ENCODE measurements around the gene TDRD1.

Gene TDRD1

GRCh38 chr10:114183563-114183962 lies 4.4 kb downstream of the TDRD1 start:
- no peak overlapping the region for H3K27ac ChIP-seq (ENCODE audit: insufficient read depth in 1 of 2, low read depth in 1 of 2, low read length in 2 of 2, poor library complexity in 1 of 2, severe bottlenecking in 2 of 2)
- no peaks in the 10 kb centered on the region for H3K9me3 ChIP-seq (ENCODE audit: control extremely low read depth in 1 of 5, control insufficient read depth in 4 of 5, insufficient read depth in 2 of 5, low read depth in 1 of 5, low read length in 4 of 5)
- H3K27me3 ChIP-seq (replicated peaks in 2 of 5; ENCODE audit: control insufficient read depth in 4 of 5, insufficient read depth in 5 of 5, low read length in 4 of 5): no peaks in the 10 kb centered on the region
- DNase-seq: no peak
- ChIA-PET POLR2A (no interaction called here), CTCF (no interaction called here)
- H3K36me3 ChIP-seq (ENCODE audit: control insufficient read depth in 4 of 4, insufficient read depth in 4 of 4, low read length in 3 of 4): no peaks in the 10 kb centered on the region
- 100% methylated on average over 4 of the region's 9 CpGs for WGBS (ENCODE audit: insufficient coverage)
- H3K4me3 ChIP-seq (ENCODE audit: control insufficient read depth in 1 of 7, extremely low read depth in 1 of 7, insufficient read depth in 4 of 7, low read depth in 2 of 7, low read length in 6 of 7): no peak overlapping the region
- H3K4me1 ChIP-seq (ENCODE audit: control extremely low read depth in 1 of 4, control insufficient read depth in 4 of 4, insufficient read depth in 4 of 4, low read length in 3 of 4): peaks cover 0 to 28% (median 9%) of the 10 kb centered on the region in 4 experiments

GRCh38 chr10:114184276-114184675 lies 5.1 kb downstream of the TDRD1 start:
- POLR2A ChIA-PET: no interaction called here
- H3K9me3 ChIP-seq (ENCODE audit: control extremely low read depth in 1 of 5, control insufficient read depth in 4 of 5, insufficient read depth in 2 of 5, low read depth in 1 of 5, low read length in 4 of 5): no peaks in the 10 kb centered on the region

GRCh38 chr10:114188001-114188400 lies 8.8 kb downstream of the TDRD1 start:
- H3K36me3 ChIP-seq (ENCODE audit: control insufficient read depth in 4 of 4, insufficient read depth in 4 of 4, low read length in 3 of 4): no peaks in the 10 kb centered on the region
- no peak overlapping the region for H3K27ac ChIP-seq (ENCODE audit: insufficient read depth in 1 of 2, low read depth in 1 of 2, low read length in 2 of 2, poor library complexity in 1 of 2, severe bottlenecking in 2 of 2)
- peak in 2 of 3 donors; percentile 46 to 57 for DNase-seq
- H3K27me3 ChIP-seq (replicated peaks in 2 of 5; ENCODE audit: control insufficient read depth in 4 of 5, insufficient read depth in 5 of 5, low read length in 4 of 5): no peaks in the 10 kb centered on the region
- ChIA-PET CTCF (interaction anchor here (0.8 kb wide), 1 partner anchor 19 kb away, joined by 3 read pairs; no protein-coding TSS in a partner anchor), POLR2A (no interaction called here)
- WGBS (ENCODE audit: insufficient coverage): 0% methylated on average over 3 of the region's 3 CpGs
- H3K4me1 ChIP-seq (ENCODE audit: control extremely low read depth in 1 of 4, control insufficient read depth in 4 of 4, insufficient read depth in 4 of 4, low read length in 3 of 4): peaks cover 0 to 24% (median 4%) of the 10 kb centered on the region in 4 experiments
- H3K9me3 ChIP-seq (ENCODE audit: control extremely low read depth in 1 of 5, control insufficient read depth in 4 of 5, insufficient read depth in 2 of 5, low read depth in 1 of 5, low read length in 4 of 5): no peaks in the 10 kb centered on the region
- no peak overlapping the region for H3K4me3 ChIP-seq (ENCODE audit: control insufficient read depth in 1 of 7, extremely low read depth in 1 of 7, insufficient read depth in 4 of 7, low read depth in 2 of 7, low read length in 6 of 7)

More at GRCh38 chr10:114184276-114184675, 5.1 kb downstream of the TDRD1 start:
- peaks cover 0 to 31% (median 9%) of the 10 kb centered on the region in 4 experiments for H3K4me1 ChIP-seq (ENCODE audit: control extremely low read depth in 1 of 4, control insufficient read depth in 4 of 4, insufficient read depth in 4 of 4, low read length in 3 of 4)
- CTCF ChIA-PET: no interaction called here
- H3K27ac ChIP-seq (ENCODE audit: insufficient read depth in 1 of 2, low read depth in 1 of 2, low read length in 2 of 2, poor library complexity in 1 of 2, severe bottlenecking in 2 of 2): no peak overlapping the region
- WGBS (ENCODE audit: insufficient coverage): 98% methylated on average over 4 of the region's 5 CpGs
- no peak for DNase-seq
- no peaks in the 10 kb centered on the region for H3K27me3 ChIP-seq (replicated peaks in 2 of 5; ENCODE audit: control insufficient read depth in 4 of 5, insufficient read depth in 5 of 5, low read length in 4 of 5)
- H3K4me3 ChIP-seq (ENCODE audit: control insufficient read depth in 1 of 7, extremely low read depth in 1 of 7, insufficient read depth in 4 of 7, low read depth in 2 of 7, low read length in 6 of 7): no peak overlapping the region
- H3K36me3 ChIP-seq (ENCODE audit: control insufficient read depth in 4 of 4, insufficient read depth in 4 of 4, low read length in 3 of 4): no peaks in the 10 kb centered on the region

GRCh38 chr10:114188900-114189299 lies 9.7 kb downstream of the TDRD1 start:
- Histone ChIP-seq H3K27ac (ENCODE audit: insufficient read depth in 1 of 2, low read depth in 1 of 2, low read length in 2 of 2, poor library complexity in 1 of 2, severe bottlenecking in 2 of 2) (no peak overlapping the region), H3K4me3 (ENCODE audit: control insufficient read depth in 1 of 7, extremely low read depth in 1 of 7, insufficient read depth in 4 of 7, low read depth in 2 of 7, low read length in 6 of 7) (no peak overlapping the region), H3K36me3 (ENCODE audit: control insufficient read depth in 4 of 4, insufficient read depth in 4 of 4, low read length in 3 of 4) (no peaks in the 10 kb centered on the region), H3K27me3 (replicated peaks in 2 of 5; ENCODE audit: control insufficient read depth in 4 of 5, insufficient read depth in 5 of 5, low read length in 4 of 5) (no peaks in the 10 kb centered on the region), H3K9me3 (ENCODE audit: control extremely low read depth in 1 of 5, control insufficient read depth in 4 of 5, insufficient read depth in 2 of 5, low read depth in 1 of 5, low read length in 4 of 5) (no peaks in the 10 kb centered on the region), H3K4me1 (ENCODE audit: control extremely low read depth in 1 of 4, control insufficient read depth in 4 of 4, insufficient read depth in 4 of 4, low read length in 3 of 4) (peaks cover 0 to 24% (median 4%) of the 10 kb centered on the region in 4 experiments)
- 100% methylated on average over 3 of the region's 3 CpGs for WGBS (ENCODE audit: insufficient coverage)
- no peak for DNase-seq
- ChIA-PET CTCF (no interaction called here), POLR2A (no interaction called here)

- Histone ChIP-seq H3K9me3 (ENCODE audit: control extremely low read depth in 1 of 5, control insufficient read depth in 4 of 5, insufficient read depth in 2 of 5, low read depth in 1 of 5, low read length in 4 of 5) (no peaks in the 10 kb centered on the region), H3K4me3 (ENCODE audit: control insufficient read depth in 1 of 7, extremely low read depth in 1 of 7, insufficient read depth in 4 of 7, low read depth in 2 of 7, low read length in 6 of 7) (no peak overlapping the region), H3K4me1 (ENCODE audit: control extremely low read depth in 1 of 4, control insufficient read depth in 4 of 4, insufficient read depth in 4 of 4, low read length in 3 of 4) (peaks cover 0 to 20% (median 4%) of the 10 kb centered on the region in 4 experiments), H3K36me3 (ENCODE audit: control insufficient read depth in 4 of 4, insufficient read depth in 4 of 4, low read length in 3 of 4) (no peaks in the 10 kb centered on the region), H3K27ac (ENCODE audit: insufficient read depth in 1 of 2, low read depth in 1 of 2, low read length in 2 of 2, poor library complexity in 1 of 2, severe bottlenecking in 2 of 2) (no peak overlapping the region), H3K27me3 (replicated peaks in 2 of 5; ENCODE audit: control insufficient read depth in 4 of 5, insufficient read depth in 5 of 5, low read length in 4 of 5) (no peaks in the 10 kb centered on the region)
- ChIA-PET CTCF (no interaction called here), POLR2A (no interaction called here)
- DNase-seq: no peak
- 100% methylated on average over 4 of the region's 8 CpGs for WGBS (ENCODE audit: insufficient coverage)
Observed at GRCh38 chr10:114189700-114190099, 10.5 kb downstream of the TDRD1 start.

GRCh38 chr10:114195079-114195478 lies 15.9 kb downstream of the TDRD1 start:
- Histone ChIP-seq H3K4me1 (ENCODE audit: control extremely low read depth in 1 of 4, control insufficient read depth in 4 of 4, insufficient read depth in 4 of 4, low read length in 3 of 4) (no peaks in the 10 kb centered on the region), H3K36me3 (ENCODE audit: control insufficient read depth in 4 of 4, insufficient read depth in 4 of 4, low read length in 3 of 4) (no peaks in the 10 kb centered on the region), H3K4me3 (ENCODE audit: control insufficient read depth in 1 of 7, extremely low read depth in 1 of 7, insufficient read depth in 4 of 7, low read depth in 2 of 7, low read length in 6 of 7) (no peak overlapping the region), H3K9me3 (ENCODE audit: control extremely low read depth in 1 of 5, control insufficient read depth in 4 of 5, insufficient read depth in 2 of 5, low read depth in 1 of 5, low read length in 4 of 5) (no peaks in the 10 kb centered on the region), H3K27ac (ENCODE audit: insufficient read depth in 1 of 2, low read depth in 1 of 2, low read length in 2 of 2, poor library complexity in 1 of 2, severe bottlenecking in 2 of 2) (no peak overlapping the region), H3K27me3 (replicated peaks in 2 of 5; ENCODE audit: control insufficient read depth in 4 of 5, insufficient read depth in 5 of 5, low read length in 4 of 5) (no peaks in the 10 kb centered on the region)
- DNase-seq: no peak
- CTCF ChIA-PET: no interaction called here
- POLR2A ChIA-PET: no interaction called here
- WGBS (ENCODE audit: insufficient coverage): no CpG with 5 or more reads among the region's 2 CpGs

GRCh38 chr10:114199239-114199638 lies 20.1 kb downstream of the TDRD1 start:
- no peak overlapping the region for H3K4me3 ChIP-seq (ENCODE audit: control insufficient read depth in 1 of 7, extremely low read depth in 1 of 7, insufficient read depth in 4 of 7, low read depth in 2 of 7, low read length in 6 of 7)

More at GRCh38 chr10:114199239-114199638, 20.1 kb downstream of the TDRD1 start:
- no peaks in the 10 kb centered on the region for H3K9me3 ChIP-seq (ENCODE audit: control extremely low read depth in 1 of 5, control insufficient read depth in 4 of 5, insufficient read depth in 2 of 5, low read depth in 1 of 5, low read length in 4 of 5)
- ChIA-PET CTCF (interaction anchor here (0.6 kb wide), 1 partner anchor 37 kb away, joined by 3 read pairs; no protein-coding TSS in a partner anchor), POLR2A (no interaction called here)
- H3K27me3 ChIP-seq (replicated peaks in 2 of 5; ENCODE audit: control insufficient read depth in 4 of 5, insufficient read depth in 5 of 5, low read length in 4 of 5): no peaks in the 10 kb centered on the region
- no CpG with 5 or more reads among the region's 4 CpGs for WGBS (ENCODE audit: insufficient coverage)
- no peaks in the 10 kb centered on the region for H3K4me1 ChIP-seq (ENCODE audit: control extremely low read depth in 1 of 4, control insufficient read depth in 4 of 4, insufficient read depth in 4 of 4, low read length in 3 of 4)
- H3K27ac ChIP-seq (ENCODE audit: insufficient read depth in 1 of 2, low read depth in 1 of 2, low read length in 2 of 2, poor library complexity in 1 of 2, severe bottlenecking in 2 of 2): no peak overlapping the region
- no peak for DNase-seq
- H3K36me3 ChIP-seq (ENCODE audit: control insufficient read depth in 4 of 4, insufficient read depth in 4 of 4, low read length in 3 of 4): no peaks in the 10 kb centered on the region
